Caki2 (cell line): ENCODE measurements around the gene RGP1. TPM values are rescaled to one million over a fixed set of nuclear protein-coding genes. Genes with fewer than 3 reads are reported as not detected.
A peak's percentile ranks its signal among the peaks of the same experiment; 100 is the strongest.

Experiments used
- DNase-seq: peaks from one replicate; pipeline ENCODE4 v3.0.0-alpha.2; 2015; ENCODE audit warnings: low read depth
- in situ Hi-C: cut with HindIII; loops from 2 replicates; pipeline ENCODE4 v1.10.0; 2016; ENCODE audit warnings: low sequenced_read_pairs, low pct_unique_long_range_greater_than_20kb, mixed read lengths
- total RNA-seq: library from RNA; depleted of rRNA; stranded (reverse); fragments of >200 nt; shearing (Covaris generic); gene quantifications from 2 replicates; pipeline ENCODE4 v1.2.3, GENCODE V29; 2014; ENCODE audit warnings: low replicate concordance

RGP1 gene
- total RNA-seq, 1 experiment from 2014 or later: 5.7 TPM

GRCh38 chr9:35736201-35736633 lies 12.9 kb upstream of the RGP1 start:
- in situ Hi-C loops: no loop called here
- peak; percentile 63 for DNase-seq

- in situ Hi-C loops: no loop called here
Observed at GRCh38 chr9:35737143-35737542, 11.9 kb upstream of the RGP1 start.

GRCh38 chr9:35738186-35738585 lies 10.9 kb upstream of the RGP1 start:
- in situ Hi-C loops: no loop called here
- DNase-seq: no peak

More at GRCh38 chr9:35737143-35737542, 11.9 kb upstream of the RGP1 start:
- no peak for DNase-seq

DNA sequence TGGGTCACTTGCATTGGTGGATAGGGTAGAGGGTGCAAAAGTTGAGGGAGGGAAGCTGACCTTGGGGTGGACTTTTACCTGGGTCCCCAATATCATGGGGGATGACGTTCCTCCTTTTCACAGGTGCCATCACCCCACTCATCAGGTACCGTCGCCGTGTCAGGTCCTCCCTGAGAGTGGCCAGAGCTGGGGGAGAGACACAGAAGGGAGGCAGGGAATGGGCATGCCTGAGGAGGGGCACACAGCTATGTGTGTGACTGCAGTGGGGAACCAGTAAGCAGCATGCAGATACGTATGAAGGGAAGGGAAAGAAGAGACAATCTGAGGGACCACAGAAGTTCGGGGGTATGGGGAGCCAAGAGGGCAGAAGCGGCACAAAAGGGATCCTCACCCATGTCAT lies 10.2 kb upstream of the RGP1 start:
- in situ Hi-C loops: no loop called here
- no peak for DNase-seq

GRCh38 chr9:35740243-35740642 lies 8.8 kb upstream of the RGP1 start:
- DNase-seq: no peak
- in situ Hi-C loops: no loop called here

- in situ Hi-C loops: no loop called here
- DNase-seq: no peak
Observed at GRCh38 chr9:35741740-35742139, 7.3 kb upstream of the RGP1 start.

- in situ Hi-C loops: no loop called here
- DNase-seq: no peak
Observed at GRCh38 chr9:35743452-35743851, 5.6 kb upstream of the RGP1 start.

- in situ Hi-C loops: no loop called here
- DNase-seq: no peak
Observed at GRCh38 chr9:35743880-35744518, 5.1 kb upstream of the RGP1 start.

DNA sequence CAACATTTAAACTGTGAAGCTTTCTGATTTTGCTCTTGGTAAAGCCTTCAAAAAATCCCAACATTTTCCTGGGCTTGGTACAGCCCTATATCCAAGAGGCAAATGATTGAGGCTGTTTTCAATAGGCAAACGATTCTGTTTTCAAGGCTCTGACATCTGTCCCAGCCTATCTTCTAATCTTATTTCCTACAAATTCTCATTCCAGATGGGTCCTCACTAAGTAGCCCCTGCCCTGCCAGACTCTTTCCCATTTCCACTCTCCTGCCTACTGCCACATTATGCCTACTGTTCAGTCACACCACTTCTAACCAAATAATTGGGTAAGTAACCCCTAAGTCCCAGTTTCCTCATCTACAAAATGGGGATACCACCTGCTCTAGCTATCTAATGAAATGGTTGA lies 3.5 kb upstream of the RGP1 start:
- in situ Hi-C loops: no loop called here
- no peak for DNase-seq

DNA sequence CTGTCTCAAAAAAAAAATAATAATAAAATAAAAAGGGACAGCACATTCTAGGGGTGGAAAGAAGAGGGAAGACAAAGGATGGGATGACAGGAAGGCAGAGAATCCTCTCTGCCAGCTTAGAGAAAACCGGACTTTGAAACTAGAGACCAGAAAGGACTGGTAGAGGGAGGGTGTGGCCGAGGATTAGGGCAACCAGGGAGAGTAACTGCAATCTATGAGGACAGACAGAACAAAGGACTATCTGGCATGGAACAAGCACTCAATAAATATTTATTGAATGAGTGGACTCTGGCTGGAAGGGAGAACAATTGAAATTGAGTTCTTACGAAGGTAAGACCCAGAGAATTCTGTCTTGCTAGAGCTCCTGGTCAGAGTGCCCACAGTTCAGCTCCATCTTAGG lies 2.5 kb upstream of the RGP1 start:
- no peak for DNase-seq
- in situ Hi-C loops: no loop called here

DNA sequence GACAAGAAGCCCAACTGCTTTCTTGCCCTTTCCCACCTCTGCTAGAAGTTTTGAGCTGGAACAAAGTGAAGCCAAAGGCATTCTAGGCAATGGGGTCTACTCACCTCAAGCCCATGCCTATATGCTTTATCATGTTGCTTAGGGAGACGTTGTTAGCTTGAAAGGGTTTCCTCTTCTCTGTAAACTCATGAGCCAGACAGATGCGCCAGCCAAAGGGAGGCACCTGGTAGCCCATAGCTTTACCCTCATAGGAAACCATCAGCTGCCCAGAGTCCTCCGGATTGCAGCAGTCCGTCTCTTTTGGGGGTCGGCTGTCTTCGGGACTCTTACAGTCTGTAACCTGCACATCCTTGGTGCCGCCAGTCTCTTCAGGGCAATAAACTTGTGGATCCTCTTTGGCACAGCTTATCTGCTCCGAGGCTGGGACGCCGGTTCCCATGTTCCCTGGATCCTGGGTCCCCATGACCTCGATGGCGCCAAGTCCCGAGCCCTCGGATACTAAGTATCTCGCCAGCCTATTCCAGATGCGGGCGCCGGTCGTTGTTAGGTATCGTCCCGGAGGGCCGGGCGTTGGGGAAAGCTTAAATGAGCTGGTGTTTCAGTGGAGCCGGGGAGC lies 737 bp upstream of the RGP1 start:
- in situ Hi-C loops: no loop called here
- DNase-seq: no peak

DNA sequence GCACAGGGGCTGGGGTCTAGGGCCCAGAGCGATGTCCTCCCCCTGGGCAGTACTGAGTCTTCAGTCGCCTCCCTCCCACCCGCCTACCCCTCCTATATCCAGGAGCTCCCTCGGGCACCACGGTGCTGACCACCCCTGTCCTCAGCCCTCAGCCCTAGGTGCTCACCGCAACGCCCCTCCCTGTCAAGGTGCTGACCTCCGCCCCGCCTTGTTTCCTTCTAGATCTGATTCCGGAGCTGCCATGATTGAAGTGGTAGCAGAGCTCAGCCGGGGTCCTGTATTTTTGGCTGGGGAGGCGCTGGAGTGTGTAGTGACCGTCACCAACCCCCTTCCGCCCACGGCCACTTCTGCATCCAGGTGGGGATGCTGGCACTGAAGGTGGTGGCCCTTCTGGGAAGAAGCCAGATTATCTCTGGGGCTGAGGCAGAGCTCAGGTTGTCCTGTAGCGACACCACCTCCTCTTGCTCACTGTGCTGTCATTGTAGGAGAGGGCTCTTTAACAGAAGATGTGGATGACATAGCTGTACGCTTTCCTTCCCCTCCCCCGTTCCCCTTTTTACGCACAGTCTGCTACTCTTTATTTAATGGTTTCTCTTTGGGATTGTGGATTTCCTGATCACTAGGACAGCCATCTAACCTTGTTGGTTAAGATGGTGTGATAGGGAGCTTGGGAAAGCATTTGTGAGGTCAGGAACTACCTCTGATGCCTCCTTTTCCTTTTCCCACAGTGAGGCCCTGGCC lies 598 bp downstream of the RGP1 start:
- in situ Hi-C loops: no loop called here
- DNase-seq: no peak

DNA sequence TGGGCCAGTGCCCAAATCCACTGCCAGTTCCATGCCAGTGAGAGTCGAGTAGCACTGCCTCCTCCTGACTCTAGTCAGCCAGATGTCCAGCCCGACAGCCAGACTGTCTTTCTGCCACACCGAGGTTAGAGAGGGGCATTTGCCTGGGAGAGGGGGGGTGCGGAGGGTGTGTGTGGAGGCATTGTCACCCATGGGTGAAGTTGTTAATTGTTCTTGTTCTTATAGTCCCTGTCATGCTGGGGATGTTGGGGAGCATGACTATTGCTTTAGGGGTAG lies 1.1 kb downstream of the RGP1 start:
- in situ Hi-C loops: no loop called here

GRCh38 chr9:35753466-35753865 lies 4.4 kb downstream of the RGP1 start:
- in situ Hi-C loops: no loop called here

More for the DNA sequence above, 1.1 kb downstream of the RGP1 start:
- DNase-seq: no peak

GRCh38 chr9:35754264-35754663 lies 5.2 kb downstream of the RGP1 start, which contains the start of gene MSMP:
MSMP (minus strand) TSS chr9:35754276; CDS start chr9:35754129, 147 bp downstream.
- DNase-seq: no peak
- in situ Hi-C loops: no loop called here

More at GRCh38 chr9:35753466-35753865, 4.4 kb downstream of the RGP1 start:
- DNase-seq: no peak

- in situ Hi-C loops: no loop called here
- DNase-seq: no peak
Observed at GRCh38 chr9:35755071-35755470, 6.0 kb downstream of the RGP1 start.

DNA sequence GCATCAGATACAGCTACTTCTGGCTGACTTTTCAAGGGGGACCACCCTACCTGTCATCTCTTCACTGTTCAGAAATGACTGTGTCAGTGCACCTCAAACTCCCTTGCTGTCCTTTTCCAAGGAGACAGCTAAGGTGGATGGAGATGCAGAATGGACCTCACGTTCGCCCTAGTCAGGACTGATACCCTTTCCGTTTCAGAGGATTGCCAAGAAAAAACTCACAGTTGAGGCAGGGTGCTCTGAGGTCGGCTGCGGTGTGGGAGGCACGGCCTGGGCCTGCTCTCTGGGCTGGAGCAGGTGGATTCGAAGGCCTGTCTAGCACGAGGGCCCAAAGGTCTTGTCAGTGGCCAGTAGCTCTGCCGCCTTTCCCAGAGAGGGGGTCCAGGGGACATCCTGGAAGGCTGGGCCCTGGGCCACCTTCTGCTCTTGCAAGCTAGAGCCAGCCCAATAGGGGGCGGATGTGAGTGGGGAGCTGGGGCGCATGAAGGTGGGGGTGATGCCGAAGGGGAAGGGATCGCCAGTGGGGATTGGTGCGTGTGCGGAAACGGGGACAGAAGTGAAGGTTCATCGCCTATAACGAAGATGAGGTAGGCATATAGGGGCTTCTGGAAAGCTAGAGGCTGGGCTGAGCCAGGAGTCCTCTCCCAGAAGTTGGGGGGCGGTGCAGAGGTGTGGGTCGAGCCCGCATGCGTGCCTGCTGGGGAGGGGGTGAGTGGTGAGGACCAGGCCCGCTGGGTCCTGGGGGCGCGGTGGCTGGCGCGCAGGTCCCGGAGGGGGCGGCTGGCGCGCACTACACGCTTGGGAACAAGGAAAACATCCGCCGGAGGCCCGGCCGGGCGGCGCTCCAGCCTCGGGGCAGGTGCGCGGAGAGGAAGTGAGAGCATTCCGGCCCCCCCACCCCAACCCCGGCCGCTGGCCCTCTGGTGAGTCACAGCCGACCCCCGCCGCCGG lies 7.5 kb downstream of the RGP1 start:
- peak; percentile 50 for DNase-seq
- in situ Hi-C loops: no loop called here

- in situ Hi-C loops: no loop called here
- peak; percentile 65 for DNase-seq
Observed at GRCh38 chr9:35757226-35757891, 8.3 kb downstream of the RGP1 start.
